Measurements from ENCODE around the gene METTL21A. TPM values are rescaled to one million over a fixed set of nuclear protein-coding genes. Genes with fewer than 3 reads are reported as not detected.
"Not testable (repeated sequence)": the region's sequence is repeated elsewhere in the genome, so short reads cannot be mapped to it uniquely, and the experiment has no call there.

The METTL21A gene
- 10 to 100 TPM in 1 of 2 donors, 1 to 10 TPM in 1; 6.9 to 13.9 TPM for total RNA-seq
- 13.0 to 15.0 reads per million in 2 donors for total RNA-seq

GRCh38 chr2:207625014-207625907 lies at the start of gene METTL21A:
TSS of gene METTL21A (minus strand) at chr2:207625394. CDS start at chr2:207624375, 1,019 bp downstream.
- Mint-ChIP-seq H3K27ac (peak within 1 kb of the TSS; percentile 92), H3K4me1 (peaks cover 24% of the 10 kb centered on the region)
- ATAC-seq, result peak; percentile 86

GRCh38 chr2:207674826-207675225 lies 49.6 kb upstream of the METTL21A start:
- H3K9me3 ChIP-seq (ENCODE audit: control insufficient read depth, low read length, poor library complexity, severe bottlenecking), result no peaks in the 10 kb centered on the region
- no peak overlapping the region for H3K27ac Mint-ChIP-seq
- no peak overlapping the region for H3K4me3 Mint-ChIP-seq
- H3K27me3 Mint-ChIP-seq, result peaks cover 25% of the 10 kb centered on the region
- no peaks in the 10 kb centered on the region for H3K4me1 Mint-ChIP-seq
- no peak for DNase-seq
- no peak for ATAC-seq
- H3K36me3 Mint-ChIP-seq (ENCODE audit: low read depth), result peaks cover 3% of the 10 kb centered on the region

More at GRCh38 chr2:207625014-207625907, at the start of gene METTL21A:
- Mint-ChIP-seq H3K36me3 (ENCODE audit: low read depth) (peaks cover 2% of the 10 kb centered on the region), H3K4me3 (peak within 1 kb of the TSS; percentile 91), H3K27me3 (no peaks in the 10 kb centered on the region)
- no peaks in the 10 kb centered on the region for H3K9me3 ChIP-seq (ENCODE audit: control insufficient read depth, low read length, poor library complexity, severe bottlenecking)
- DNase-seq, result peak; percentile 95

GRCh38 chr2:207674266-207674774 lies 49.1 kb upstream of the METTL21A start:
- no peaks in the 10 kb centered on the region for H3K9me3 ChIP-seq (ENCODE audit: control insufficient read depth, low read length, poor library complexity, severe bottlenecking)
- Mint-ChIP-seq H3K4me1 (no peaks in the 10 kb centered on the region), H3K36me3 (ENCODE audit: low read depth) (no peaks in the 10 kb centered on the region), H3K4me3 (no peak overlapping the region), H3K27ac (no peak overlapping the region), H3K27me3 (peaks cover 20% of the 10 kb centered on the region)
- no peak for DNase-seq
- no peak for ATAC-seq

GRCh38 chr2:207673431-207673830 lies 48.2 kb upstream of the METTL21A start:
- Mint-ChIP-seq H3K27me3 (peaks cover 12% of the 10 kb centered on the region), H3K27ac (no peak overlapping the region), H3K4me1 (no peaks in the 10 kb centered on the region), H3K36me3 (ENCODE audit: low read depth) (no peaks in the 10 kb centered on the region), H3K4me3 (no peak overlapping the region)
- H3K9me3 ChIP-seq (ENCODE audit: control insufficient read depth, low read length, poor library complexity, severe bottlenecking), result no peaks in the 10 kb centered on the region
- ATAC-seq (no peak), DNase-seq (no peak)

- H3K9me3 ChIP-seq (ENCODE audit: control insufficient read depth, low read length, poor library complexity, severe bottlenecking), result no peaks in the 10 kb centered on the region
- Mint-ChIP-seq H3K4me3 (no peak overlapping the region), H3K27me3 (peaks cover 6% of the 10 kb centered on the region), H3K36me3 (ENCODE audit: low read depth) (no peaks in the 10 kb centered on the region), H3K27ac (no peak overlapping the region), H3K4me1 (no peaks in the 10 kb centered on the region)
- ATAC-seq (no peak), DNase-seq (no peak)
Observed at GRCh38 chr2:207670887-207671286, 45.7 kb upstream of the METTL21A start.

- DNase-seq, result no peak
- H3K9me3 ChIP-seq (ENCODE audit: control insufficient read depth, low read length, poor library complexity, severe bottlenecking), result no peaks in the 10 kb centered on the region
- Mint-ChIP-seq H3K27ac (no peak overlapping the region), H3K4me1 (peaks cover 3% of the 10 kb centered on the region), H3K4me3 (no peak overlapping the region), H3K36me3 (ENCODE audit: low read depth) (no peaks in the 10 kb centered on the region), H3K27me3 (no peaks in the 10 kb centered on the region)
- ATAC-seq, result no peak
Observed at GRCh38 chr2:207663870-207664545, 38.8 kb upstream of the METTL21A start.

GRCh38 chr2:207662203-207662602 lies 37.0 kb upstream of the METTL21A start:
- H3K9me3 ChIP-seq (ENCODE audit: control insufficient read depth, low read length, poor library complexity, severe bottlenecking), result no peaks in the 10 kb centered on the region
- H3K36me3 Mint-ChIP-seq (ENCODE audit: low read depth), result no peaks in the 10 kb centered on the region
- no peak overlapping the region for H3K27ac Mint-ChIP-seq
- ATAC-seq (peak; percentile 81), DNase-seq (no peak)
- no peaks in the 10 kb centered on the region for H3K27me3 Mint-ChIP-seq
- H3K4me1 Mint-ChIP-seq, result peaks cover 3% of the 10 kb centered on the region
- no peak overlapping the region for H3K4me3 Mint-ChIP-seq

- H3K9me3 ChIP-seq (ENCODE audit: control insufficient read depth, low read length, poor library complexity, severe bottlenecking), result no peaks in the 10 kb centered on the region
- ATAC-seq (no peak), DNase-seq (no peak)
- Mint-ChIP-seq H3K27ac (peak overlapping the region; percentile 19), H3K4me1 (peaks cover 3% of the 10 kb centered on the region), H3K36me3 (ENCODE audit: low read depth) (no peaks in the 10 kb centered on the region), H3K27me3 (no peaks in the 10 kb centered on the region), H3K4me3 (no peak overlapping the region)
Observed at GRCh38 chr2:207660994-207661393, 35.8 kb upstream of the METTL21A start.

GRCh38 chr2:207658156-207658555 lies 33.0 kb upstream of the METTL21A start:
- Mint-ChIP-seq H3K36me3 (ENCODE audit: low read depth) (no peaks in the 10 kb centered on the region), H3K27me3 (no peaks in the 10 kb centered on the region), H3K27ac (no peak overlapping the region), H3K4me3 (no peak overlapping the region), H3K4me1 (peaks cover 3% of the 10 kb centered on the region)
- ATAC-seq, result no peak
- no peaks in the 10 kb centered on the region for H3K9me3 ChIP-seq (ENCODE audit: control insufficient read depth, low read length, poor library complexity, severe bottlenecking)
- DNase-seq, result no peak

GRCh38 chr2:207655000-207655399 lies 29.8 kb upstream of the METTL21A start:
- H3K4me1 Mint-ChIP-seq, result no peaks in the 10 kb centered on the region
- H3K36me3 Mint-ChIP-seq (ENCODE audit: low read depth), result no peaks in the 10 kb centered on the region
- no peaks in the 10 kb centered on the region for H3K9me3 ChIP-seq (ENCODE audit: control insufficient read depth, low read length, poor library complexity, severe bottlenecking)
- no peak for DNase-seq
- H3K4me3 Mint-ChIP-seq, result no peak overlapping the region
- H3K27ac Mint-ChIP-seq, result no peak overlapping the region
- no peaks in the 10 kb centered on the region for H3K27me3 Mint-ChIP-seq
- no peak for ATAC-seq

GRCh38 chr2:207646582-207646981 lies 21.4 kb upstream of the METTL21A start:
- not testable (repeated sequence) for DNase-seq; ATAC-seq; H3K4me1 Mint-ChIP-seq; H3K36me3 Mint-ChIP-seq (ENCODE audit: low read depth); H3K9me3 ChIP-seq (ENCODE audit: control insufficient read depth, low read length, poor library complexity, severe bottlenecking); H3K27ac Mint-ChIP-seq; H3K4me3 Mint-ChIP-seq; H3K27me3 Mint-ChIP-seq

- no peaks in the 10 kb centered on the region for H3K27me3 Mint-ChIP-seq
- H3K27ac Mint-ChIP-seq, result no peak overlapping the region
- H3K4me3 Mint-ChIP-seq, result no peak overlapping the region
- H3K9me3 ChIP-seq (ENCODE audit: control insufficient read depth, low read length, poor library complexity, severe bottlenecking), result peaks cover 2% of the 10 kb centered on the region
- ATAC-seq, result no peak
- no peak for DNase-seq
- H3K4me1 Mint-ChIP-seq, result no peaks in the 10 kb centered on the region
- peaks cover 2% of the 10 kb centered on the region for H3K36me3 Mint-ChIP-seq (ENCODE audit: low read depth)
Observed at GRCh38 chr2:207643892-207644291, 18.7 kb upstream of the METTL21A start.

GRCh38 chr2:207640661-207641060 lies 15.5 kb upstream of the METTL21A start:
- peaks cover 2% of the 10 kb centered on the region for H3K9me3 ChIP-seq (ENCODE audit: control insufficient read depth, low read length, poor library complexity, severe bottlenecking)
- ATAC-seq, result no peak
- peaks cover 2% of the 10 kb centered on the region for H3K36me3 Mint-ChIP-seq (ENCODE audit: low read depth)
- no peak overlapping the region for H3K27ac Mint-ChIP-seq
- H3K27me3 Mint-ChIP-seq, result no peaks in the 10 kb centered on the region
- H3K4me1 Mint-ChIP-seq, result no peaks in the 10 kb centered on the region
- DNase-seq, result no peak
- no peak overlapping the region for H3K4me3 Mint-ChIP-seq

Data from T-helper 17 cell (primary cell).